Measurements from ENCODE around the gene PGGHG.

- TF ChIP-seq CEBPB (IDR thresholded peaks at IDR 0.05), result no peak
- TF ChIP-seq RAD21 (IDR thresholded peaks at IDR 0.05; ENCODE audit: low read depth), result no peak
- no peak for TF ChIP-seq YY1 (IDR thresholded peaks at IDR 0.05; ENCODE audit: low read depth)
- TF ChIP-seq MAX (IDR thresholded peaks at IDR 0.05), result no peak
- no peak for TF ChIP-seq TAF1 (IDR thresholded peaks at IDR 0.05; ENCODE audit: low read depth)
These were observed 7.3 kb upstream of the PGGHG start for GRCh38 chr11:281486-282161.
